HUES64 (cell line): ENCODE data around the gene ANTXR1.

ENCODE experiments used
- H3K27ac ChIP-seq: 2 replicates; pipeline ENCODE4 v1.7.0; 2013; ENCODE audit warnings: low read depth, low read length, inconsistent platforms
- H3K27me3 ChIP-seq: 2 replicates; pipeline ENCODE4 v1.6.1; 2013; ENCODE audit warnings: mild to moderate bottlenecking, low read length; ENCODE audit not compliant: insufficient read depth
- H3K36me3 ChIP-seq: 2 replicates; pipeline ENCODE4 v1.6.1; 2013; ENCODE audit warnings: mild to moderate bottlenecking, low read length; ENCODE audit not compliant: insufficient read depth
- H3K4me1 ChIP-seq: 2 replicates; pipeline ENCODE4 v1.6.1; 2013; ENCODE audit warnings: mild to moderate bottlenecking, low read length, moderate library complexity; ENCODE audit not compliant: insufficient read depth
- H3K4me3 ChIP-seq: 2 replicates; pipeline ENCODE4 v1.5.1; 2013; ENCODE audit warnings: mild to moderate bottlenecking, low read length, moderate library complexity
- H3K9ac ChIP-seq: 2 replicates; pipeline ENCODE4 v1.6.1; 2013; ENCODE audit warnings: mild to moderate bottlenecking, low read depth, low read length
- H3K9me3 ChIP-seq: 2 replicates; pipeline ENCODE4 v1.6.1; 2013; ENCODE audit warnings: low read depth, low read length; ENCODE audit not compliant: insufficient read depth
- WGBS: fragments of 150-250, 120-280 bp; methylation state at CpG from one replicate; pipeline ENCODE4 v1.1.7; 2013; ENCODE audit warnings: missing lambda C conversion rate; 5-methylcytosine and 5-hydroxymethylcytosine counted together

Gene ANTXR1

GRCh38 chr2:69034122-69034521 is 21.1 kb downstream of the ANTXR1 start:
- Histone ChIP-seq H3K4me1 (peaks cover 16% of the 10 kb centered on the region), H3K9ac (no peak overlapping the region), H3K9me3 (no peaks in the 10 kb centered on the region), H3K27ac (no peak overlapping the region), H3K4me3 (no peak overlapping the region), H3K36me3 (no peaks in the 10 kb centered on the region), H3K27me3 (no peaks in the 10 kb centered on the region)

- Histone ChIP-seq H3K9me3 (no peaks in the 10 kb centered on the region), H3K27ac (no peak overlapping the region), H3K4me1 (peaks cover 20% of the 10 kb centered on the region), H3K27me3 (no peaks in the 10 kb centered on the region), H3K4me3 (no peak overlapping the region), H3K36me3 (peaks cover under 1% of the 10 kb centered on the region; the same call in 1 of the 2 replicates), H3K9ac (no peak overlapping the region)
- 95% methylated on average over 3 of the region's 3 CpGs for WGBS
Observed at GRCh38 chr2:69034845-69035244, 21.9 kb downstream of the ANTXR1 start.

- Histone ChIP-seq H3K4me3 (no peak overlapping the region), H3K4me1 (peaks cover 13% of the 10 kb centered on the region), H3K27ac (no peak overlapping the region), H3K36me3 (peaks cover 21% of the 10 kb centered on the region), H3K27me3 (no peaks in the 10 kb centered on the region), H3K9me3 (no peaks in the 10 kb centered on the region), H3K9ac (no peak overlapping the region)
- 97% methylated on average over 4 of the region's 4 CpGs for WGBS
Observed at GRCh38 chr2:69036926-69037325, 23.9 kb downstream of the ANTXR1 start.

- Histone ChIP-seq H3K4me1 (peaks cover 8% of the 10 kb centered on the region; the same call in 1 of the 2 replicates), H3K9me3 (no peaks in the 10 kb centered on the region), H3K27ac (no peak overlapping the region), H3K4me3 (no peak overlapping the region), H3K9ac (no peak overlapping the region), H3K36me3 (peaks cover 61% of the 10 kb centered on the region), H3K27me3 (no peaks in the 10 kb centered on the region)
- WGBS, result 91% methylated on average over 4 of the region's 4 CpGs
Observed at GRCh38 chr2:69041214-69041613, 28.2 kb downstream of the ANTXR1 start.

- Histone ChIP-seq H3K9ac (no peak overlapping the region), H3K27me3 (no peaks in the 10 kb centered on the region), H3K9me3 (no peaks in the 10 kb centered on the region), H3K4me3 (no peak overlapping the region), H3K27ac (no peak overlapping the region), H3K4me1 (peaks cover 7% of the 10 kb centered on the region; the same call in 1 of the 2 replicates), H3K36me3 (peaks cover 61% of the 10 kb centered on the region)
- WGBS, result 93% methylated on average over 9 of the region's 9 CpGs
Observed at GRCh38 chr2:69043736-69044400, 30.9 kb downstream of the ANTXR1 start.

GRCh38 chr2:69046221-69046662 is 33.3 kb downstream of the ANTXR1 start:
- no peaks in the 10 kb centered on the region for H3K4me1 ChIP-seq
- 95% methylated on average over 1 of the region's 1 CpG for WGBS
- no peak overlapping the region for H3K9ac ChIP-seq
- H3K36me3 ChIP-seq, result peaks cover 47% of the 10 kb centered on the region
- no peaks in the 10 kb centered on the region for H3K27me3 ChIP-seq
- no peak overlapping the region; the same call in 1 of the 2 replicates for H3K27ac ChIP-seq
- no peak overlapping the region for H3K4me3 ChIP-seq
- no peaks in the 10 kb centered on the region for H3K9me3 ChIP-seq

- 96% methylated on average over 1 of the region's 1 CpG for WGBS
Observed at GRCh38 chr2:69047625-69048145, 34.7 kb downstream of the ANTXR1 start.

GRCh38 chr2:69050802-69051201 is 37.8 kb downstream of the ANTXR1 start:
- Histone ChIP-seq H3K4me1 (no peaks in the 10 kb centered on the region), H3K27me3 (no peaks in the 10 kb centered on the region), H3K9ac (no peak overlapping the region), H3K36me3 (0 out of 2 replicates have a peak, but pooled peaks cover 3% of the 10 kb centered on the region), H3K9me3 (no peaks in the 10 kb centered on the region), H3K4me3 (no peak overlapping the region), H3K27ac (no peak overlapping the region)
- WGBS, result 95% methylated on average over 4 of the region's 4 CpGs

More at GRCh38 chr2:69047625-69048145, 34.7 kb downstream of the ANTXR1 start:
- peaks cover 32% of the 10 kb centered on the region for H3K36me3 ChIP-seq
- no peak overlapping the region for H3K9ac ChIP-seq
- H3K27ac ChIP-seq, result no peak overlapping the region
- no peaks in the 10 kb centered on the region for H3K9me3 ChIP-seq
- no peaks in the 10 kb centered on the region for H3K27me3 ChIP-seq
- H3K4me1 ChIP-seq, result no peaks in the 10 kb centered on the region
- no peak overlapping the region for H3K4me3 ChIP-seq

GRCh38 chr2:69053416-69053965 is 40.5 kb downstream of the ANTXR1 start:
- H3K27ac ChIP-seq, result no peak overlapping the region

GRCh38 chr2:69054431-69054830 is 41.5 kb downstream of the ANTXR1 start:
- H3K36me3 ChIP-seq, result no peaks in the 10 kb centered on the region
- WGBS, result 96% methylated on average over 2 of the region's 2 CpGs
- no peak overlapping the region for H3K27ac ChIP-seq
- H3K27me3 ChIP-seq, result no peaks in the 10 kb centered on the region
- no peaks in the 10 kb centered on the region for H3K9me3 ChIP-seq
- no peak overlapping the region for H3K4me3 ChIP-seq
- no peak overlapping the region for H3K9ac ChIP-seq
- no peaks in the 10 kb centered on the region for H3K4me1 ChIP-seq

More at GRCh38 chr2:69053416-69053965, 40.5 kb downstream of the ANTXR1 start:
- Histone ChIP-seq H3K9ac (no peak overlapping the region), H3K9me3 (no peaks in the 10 kb centered on the region), H3K4me3 (no peak overlapping the region), H3K27me3 (no peaks in the 10 kb centered on the region), H3K4me1 (no peaks in the 10 kb centered on the region), H3K36me3 (no peaks in the 10 kb centered on the region)
- WGBS, result 93% methylated on average over 2 of the region's 2 CpGs

- Histone ChIP-seq H3K4me1 (no peaks in the 10 kb centered on the region), H3K9me3 (no peaks in the 10 kb centered on the region), H3K36me3 (no peaks in the 10 kb centered on the region), H3K9ac (no peak overlapping the region), H3K27ac (no peak overlapping the region), H3K4me3 (no peak overlapping the region), H3K27me3 (no peaks in the 10 kb centered on the region)
- WGBS, result 83% methylated on average over 1 of the region's 2 CpGs
Observed at GRCh38 chr2:69055688-69056470, 42.9 kb downstream of the ANTXR1 start.
